H54 (cell line): ENCODE measurements around the gene XKR7.
A peak's percentile ranks its signal among the peaks of the same experiment; 100 is the strongest.

Experiments
- DNase-seq: peaks from one replicate; pipeline ENCODE4 v3.0.0; 2011; ENCODE audit warnings: low spot score, mixed read lengths; ENCODE audit not compliant: insufficient read length
- FAIRE-seq: peaks from 3 replicates; lab custom pipeline; 2011; peaks lifted over from hg19 to GRCh38; lab: Jason Lieb, UNC
- POLR2A ChIP-seq: IDR thresholded peaks from 2 replicates; pipeline ENCODE4 v1.6.1; 2011; ENCODE audit warnings: low read depth, mild to moderate bottlenecking, low read length

XKR7 gene

GRCh38 chr20:32003325-32003724, 35.4 kb downstream of the XKR7 start:
- no peak for FAIRE-seq
- DNase-seq: no peak
- no peak for TF ChIP-seq POLR2A

- FAIRE-seq: no peak
- peak; percentile 50 for DNase-seq
- TF ChIP-seq POLR2A: no peak
Measured at GRCh38 chr20:32004963-32005362, 37.0 kb downstream of the XKR7 start.

GRCh38 chr20:32006053-32006452, 38.1 kb downstream of the XKR7 start:
- DNase-seq (no peak), FAIRE-seq (no peak)
- TF ChIP-seq POLR2A: no peak

GRCh38 chr20:32006841-32007786, 39.2 kb downstream of the XKR7 start:
- DNase-seq (no peak), FAIRE-seq (no peak)
- no peak for TF ChIP-seq POLR2A

GRCh38 chr20:32007787-32008616, 40.1 kb downstream of the XKR7 start:
- DNase-seq (no peak), FAIRE-seq (no peak)
- no peak for TF ChIP-seq POLR2A

GRCh38 chr20:32009564-32009963, 41.6 kb downstream of the XKR7 start:
- FAIRE-seq (no peak), DNase-seq (no peak)
- TF ChIP-seq POLR2A: no peak

- no peak for DNase-seq
- no peak for TF ChIP-seq POLR2A
- no peak for FAIRE-seq
Measured at GRCh38 chr20:32010101-32010500, 42.1 kb downstream of the XKR7 start, which contains the start of gene CCM2L. TSS of gene CCM2L (plus strand) at chr20:32010438. CDS start at chr20:32010455, 17 bp downstream.

- FAIRE-seq (no peak), DNase-seq (no peak)
- TF ChIP-seq POLR2A: no peak
Measured at GRCh38 chr20:32010666-32011065, 42.7 kb downstream of the XKR7 start.

- DNase-seq (no peak), FAIRE-seq (no peak)
- TF ChIP-seq POLR2A: no peak
Measured at GRCh38 chr20:32012159-32012688, 44.3 kb downstream of the XKR7 start.

- TF ChIP-seq POLR2A: no peak
- DNase-seq (no peak), FAIRE-seq (no peak)
Measured at GRCh38 chr20:32013326-32013725, 45.4 kb downstream of the XKR7 start.

- DNase-seq (no peak), FAIRE-seq (no peak)
- no peak for TF ChIP-seq POLR2A
Measured at GRCh38 chr20:32017711-32018251, 49.8 kb downstream of the XKR7 start.

- FAIRE-seq (no peak), DNase-seq (peak; percentile 88)
- peak; percentile 23; the same call in 1 of the 2 replicates for TF ChIP-seq POLR2A
Measured at GRCh38 chr20:32018269-32019155, 50.6 kb downstream of the XKR7 start.

GRCh38 chr20:32019156-32019510, 51.2 kb downstream of the XKR7 start:
- DNase-seq: no peak
- no peak for FAIRE-seq
- TF ChIP-seq POLR2A: no peak
